ENCODE data around the gene IRF2.

IRF2 gene

DNA sequence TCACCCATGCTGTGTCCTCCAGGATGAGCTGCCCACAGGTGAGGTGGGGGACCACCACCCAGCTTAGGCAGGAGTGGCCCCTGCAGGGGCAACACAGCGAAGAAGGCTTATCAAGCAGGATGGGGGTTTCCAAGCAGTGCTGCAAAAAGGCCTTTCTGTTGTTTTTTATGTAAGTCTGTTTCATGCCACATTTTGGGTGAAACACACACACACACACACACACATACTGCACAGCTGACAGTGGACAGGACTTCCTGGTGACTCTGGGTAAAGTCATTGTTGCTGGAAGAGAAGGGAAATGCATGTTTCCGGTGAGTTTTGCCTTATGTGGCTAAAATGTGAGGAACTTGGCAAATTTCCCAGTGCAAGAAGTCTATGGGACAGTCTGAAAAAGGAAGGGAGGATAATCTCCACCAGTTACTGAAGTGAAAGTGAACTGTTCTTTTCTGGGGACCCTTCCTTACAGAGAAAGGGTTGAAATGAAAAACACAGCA is 119.2 kb downstream of the IRF2 start:
- H3K9ac ChIP-seq (ENCODE audit: insufficient read length) = no peak overlapping the region
- DNase-seq (ENCODE audit: low read depth, low spot score) = peak; percentile 73
- TF ChIP-seq POLR2AphosphoS5 (IDR thresholded peaks at IDR 0.05; ENCODE audit: borderline replicate concordance, low read depth, low read length) (peak; percentile 54; the same call in 1 of the 2 replicates), EZH2 (IDR thresholded peaks at IDR 0.05) (no peak)
- H3K36me3 ChIP-seq (ENCODE audit: insufficient read depth, low read length) = no peaks in the 10 kb centered on the region
- H3K4me3 ChIP-seq = peak overlapping the region; percentile 21; the same call in 1 of the 2 replicates
- no peaks in the 10 kb centered on the region for H3K9me3 ChIP-seq (ENCODE audit: low read depth, low read length)
- H3K27ac ChIP-seq = peak overlapping the region; percentile 55

DNA sequence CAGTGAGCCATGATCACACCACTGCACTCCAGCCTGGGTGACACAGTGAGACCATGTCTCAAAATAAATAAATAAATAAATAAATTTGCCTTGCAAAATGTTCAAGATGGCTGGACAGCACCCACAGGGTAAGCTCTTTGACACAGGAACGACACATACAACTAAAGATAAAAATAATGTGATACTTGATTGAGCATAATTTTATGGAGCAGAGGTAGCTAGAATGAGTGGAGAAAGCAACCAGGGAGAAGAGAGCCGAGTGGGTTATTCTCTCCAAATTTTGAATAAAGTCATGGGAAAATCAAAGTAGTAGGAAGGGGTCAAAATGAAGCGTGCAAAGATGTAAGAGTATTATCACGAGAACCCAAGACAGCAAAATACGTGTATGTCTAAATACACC is 121.5 kb downstream of the IRF2 start:
- TF ChIP-seq EZH2 (IDR thresholded peaks at IDR 0.05) (no peak), FOXP2 (optimal IDR thresholded peaks at IDR 0.05; ENCODE audit: control extremely low read depth, extremely low read length, insufficient read depth) (no peak), POLR2AphosphoS5 (IDR thresholded peaks at IDR 0.05; ENCODE audit: borderline replicate concordance, low read depth, low read length) (no peak)
- H3K36me3 ChIP-seq (ENCODE audit: insufficient read depth, low read length) = no peaks in the 10 kb centered on the region
- no peaks in the 10 kb centered on the region for H3K9me3 ChIP-seq (ENCODE audit: low read depth, low read length)
- no peak overlapping the region for H3K27ac ChIP-seq
- H3K9ac ChIP-seq (ENCODE audit: insufficient read length) = no peak overlapping the region
- no peak for DNase-seq (ENCODE audit: low read depth, low spot score)
- H3K4me3 ChIP-seq = no peak overlapping the region

- no peaks in the 10 kb centered on the region for H3K36me3 ChIP-seq (ENCODE audit: insufficient read depth, low read length)
- no peak for DNase-seq (ENCODE audit: low read depth, low spot score)
- H3K27ac ChIP-seq = no peak overlapping the region
- no peaks in the 10 kb centered on the region for H3K9me3 ChIP-seq (ENCODE audit: low read depth, low read length)
- H3K4me3 ChIP-seq = no peak overlapping the region
- TF ChIP-seq EZH2 (IDR thresholded peaks at IDR 0.05) = no peak
- no peak for TF ChIP-seq FOXP2 (optimal IDR thresholded peaks at IDR 0.05; ENCODE audit: control extremely low read depth, extremely low read length, insufficient read depth)
- TF ChIP-seq POLR2AphosphoS5 (IDR thresholded peaks at IDR 0.05; ENCODE audit: borderline replicate concordance, low read depth, low read length) = no peak
- H3K9ac ChIP-seq (ENCODE audit: insufficient read length) = no peak overlapping the region
Measured at GRCh38 chr4:184351560-184352451, 122.5 kb downstream of the IRF2 start.

DNA sequence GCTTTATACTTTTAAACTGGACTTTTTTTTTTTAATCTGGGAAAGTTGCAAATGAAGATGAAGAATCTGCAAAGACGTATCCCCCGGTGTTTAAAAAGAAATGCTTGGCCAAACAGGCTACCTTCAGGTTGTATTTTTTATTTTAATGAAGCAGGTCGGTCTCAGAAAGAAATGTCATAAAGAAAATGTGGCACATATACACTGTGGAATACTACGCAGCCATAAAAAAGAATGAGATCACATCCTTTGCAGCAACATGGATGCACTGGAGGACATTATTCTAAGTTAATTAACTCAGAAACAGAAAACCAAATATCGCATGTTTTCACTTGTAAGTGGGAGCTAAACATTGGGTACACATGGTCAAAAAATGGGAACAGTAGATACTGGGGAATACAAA is 123.4 kb downstream of the IRF2 start:
- TF ChIP-seq EZH2 (IDR thresholded peaks at IDR 0.05) = no peak
- TF ChIP-seq FOXP2 (optimal IDR thresholded peaks at IDR 0.05; ENCODE audit: control extremely low read depth, extremely low read length, insufficient read depth) = no peak
- no peak for TF ChIP-seq POLR2AphosphoS5 (IDR thresholded peaks at IDR 0.05; ENCODE audit: borderline replicate concordance, low read depth, low read length)
- DNase-seq (ENCODE audit: low read depth, low spot score) = no peak
- Histone ChIP-seq H3K4me3 (no peak overlapping the region), H3K27ac (no peak overlapping the region), H3K9me3 (ENCODE audit: low read depth, low read length) (no peaks in the 10 kb centered on the region), H3K9ac (ENCODE audit: insufficient read length) (no peak overlapping the region), H3K36me3 (ENCODE audit: insufficient read depth, low read length) (no peaks in the 10 kb centered on the region)

DNA sequence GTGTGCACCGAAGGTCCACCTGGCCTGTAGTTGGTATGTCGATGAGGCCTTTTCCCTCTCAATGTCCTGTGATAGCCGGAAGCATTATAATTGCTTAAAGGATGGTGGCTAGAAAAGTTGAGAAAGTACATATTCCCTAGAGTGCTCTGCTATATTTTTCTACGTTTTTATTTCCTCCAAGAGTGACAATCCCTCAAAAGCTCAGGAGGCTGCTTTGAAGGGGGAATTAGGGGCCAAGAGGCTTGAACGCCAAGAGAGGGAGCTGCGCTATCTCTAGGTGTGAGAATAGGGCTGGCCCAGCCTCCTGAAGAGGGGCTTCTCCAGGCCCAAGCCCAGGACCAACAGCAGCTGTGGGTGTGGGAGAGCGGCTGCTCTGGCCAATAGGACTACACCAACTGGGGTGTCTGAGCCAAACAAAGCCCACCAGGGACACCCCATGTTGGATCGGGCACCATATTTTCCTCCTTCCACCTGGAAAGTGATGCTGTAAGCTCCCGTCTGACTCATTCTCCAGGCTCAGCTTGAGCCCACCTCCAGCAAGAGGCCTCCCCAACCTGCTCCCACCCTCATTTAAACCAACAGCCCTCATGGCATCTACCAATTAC is 124.0 kb downstream of the IRF2 start:
- H3K4me3 ChIP-seq = no peak overlapping the region
- H3K27ac ChIP-seq = no peak overlapping the region

DNA sequence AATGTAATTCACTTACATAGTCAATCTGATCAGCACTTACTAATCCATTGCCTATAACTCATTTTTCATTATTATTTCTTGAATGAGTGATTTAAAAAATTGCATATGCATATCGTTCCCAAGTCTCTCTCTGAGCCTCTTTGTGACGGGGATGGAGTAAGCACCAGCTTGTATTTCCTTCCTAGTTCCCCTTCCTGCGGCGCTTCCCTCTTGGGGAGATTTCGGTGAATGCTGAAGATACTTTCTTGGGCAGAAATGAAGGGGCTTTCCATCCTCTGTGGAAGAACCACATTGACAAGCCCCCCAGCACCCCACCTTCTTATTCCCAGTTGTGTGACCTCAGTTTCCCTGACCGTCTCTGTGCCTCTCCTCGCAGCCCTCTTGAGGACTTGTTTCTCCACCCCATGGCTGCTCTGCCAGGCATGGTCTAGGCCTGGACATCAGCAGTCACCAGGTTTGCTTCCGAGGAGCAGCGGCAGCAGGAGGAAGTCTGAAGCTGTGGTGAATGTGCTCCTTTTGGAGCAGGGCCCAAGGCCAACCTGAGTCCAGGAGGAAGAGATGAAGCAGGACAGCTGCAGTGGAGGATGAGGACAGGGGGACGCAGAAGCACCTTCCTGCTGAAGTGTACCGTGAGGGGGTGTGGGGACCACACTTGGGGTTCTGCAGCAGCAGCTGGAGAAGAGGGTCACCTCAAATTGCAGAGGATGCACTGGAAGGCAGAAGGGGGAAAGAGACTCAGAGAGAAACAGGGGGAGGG is 124.9 kb downstream of the IRF2 start:
- Histone ChIP-seq H3K4me3 (no peak overlapping the region), H3K9ac (ENCODE audit: insufficient read length) (no peak overlapping the region), H3K9me3 (ENCODE audit: low read depth, low read length) (no peaks in the 10 kb centered on the region), H3K27ac (no peak overlapping the region), H3K36me3 (ENCODE audit: insufficient read depth, low read length) (no peaks in the 10 kb centered on the region)
- no peak for DNase-seq (ENCODE audit: low read depth, low spot score)
- TF ChIP-seq FOXP2 (optimal IDR thresholded peaks at IDR 0.05; ENCODE audit: control extremely low read depth, extremely low read length, insufficient read depth) = no peak
- no peak for TF ChIP-seq POLR2AphosphoS5 (IDR thresholded peaks at IDR 0.05; ENCODE audit: borderline replicate concordance, low read depth, low read length)
- TF ChIP-seq EZH2 (IDR thresholded peaks at IDR 0.05) = no peak

More for the DNA sequence above, 124.0 kb downstream of the IRF2 start:
- DNase-seq (ENCODE audit: low read depth, low spot score) = no peak
- no peak for TF ChIP-seq POLR2AphosphoS5 (IDR thresholded peaks at IDR 0.05; ENCODE audit: borderline replicate concordance, low read depth, low read length)
- no peak for TF ChIP-seq EZH2 (IDR thresholded peaks at IDR 0.05)
- TF ChIP-seq FOXP2 (optimal IDR thresholded peaks at IDR 0.05; ENCODE audit: control extremely low read depth, extremely low read length, insufficient read depth) = no peak
- no peaks in the 10 kb centered on the region for H3K9me3 ChIP-seq (ENCODE audit: low read depth, low read length)
- H3K9ac ChIP-seq (ENCODE audit: insufficient read length) = no peak overlapping the region
- no peaks in the 10 kb centered on the region for H3K36me3 ChIP-seq (ENCODE audit: insufficient read depth, low read length)

- DNase-seq (ENCODE audit: low read depth, low spot score) = no peak
- H3K27ac ChIP-seq = no peak overlapping the region
- no peak overlapping the region for H3K4me3 ChIP-seq
- no peaks in the 10 kb centered on the region for H3K9me3 ChIP-seq (ENCODE audit: low read depth, low read length)
- no peak overlapping the region for H3K9ac ChIP-seq (ENCODE audit: insufficient read length)
- no peaks in the 10 kb centered on the region for H3K36me3 ChIP-seq (ENCODE audit: insufficient read depth, low read length)
- TF ChIP-seq EZH2 (IDR thresholded peaks at IDR 0.05) (no peak), FOXP2 (optimal IDR thresholded peaks at IDR 0.05; ENCODE audit: control extremely low read depth, extremely low read length, insufficient read depth) (no peak), POLR2AphosphoS5 (IDR thresholded peaks at IDR 0.05; ENCODE audit: borderline replicate concordance, low read depth, low read length) (no peak)
Measured at GRCh38 chr4:184348311-184349233, 125.8 kb downstream of the IRF2 start.

All from SK-N-MC (cell line).